Suprapubic skin (tissue), 4 donors: ENCODE data around the gene CHST9. TPM values are rescaled to one million over a fixed set of nuclear protein-coding genes. Genes with fewer than 3 reads are reported as not detected.

Experiments
- DNase-seq, 2 donors: peaks; one replicate each; pipeline ENCODE4 v3.0.0-alpha.2; 2019; ENCODE audit warnings: low spot score in 2 of 2
- H3K27ac ChIP-seq: fragments of 200-600 bp; sonication (generic); one replicate; pipeline ENCODE4 v1.5.1; 2019
- H3K27me3 ChIP-seq: fragments of 200-600 bp; sonication (generic); one replicate; pipeline ENCODE4 v1.5.1; 2019
- H3K36me3 ChIP-seq: fragments of 200-600 bp; sonication (generic); one replicate; pipeline ENCODE4 v1.5.1; 2019
- H3K4me1 ChIP-seq: fragments of 200-600 bp; sonication (generic); one replicate; pipeline ENCODE4 v1.5.1; 2019
- H3K4me3 ChIP-seq: fragments of 200-600 bp; sonication (generic); one replicate; pipeline ENCODE4 v1.5.1; 2019; ENCODE audit warnings: mild to moderate bottlenecking
- H3K9me3 ChIP-seq: fragments of 200-600 bp; sonication (generic); one replicate; pipeline ENCODE4 v1.5.1; 2019
- CTCF ChIP-seq, 2 donors: fragments of 200-600 bp in 1 of 2; fragments of 450-650 bp in 1 of 2; sonication (generic) in 1 of 2; IDR thresholded peaks; one replicate each; pipeline ENCODE4 v1.5.1; 2016 to 2019; ENCODE audit warnings: antibody characterized with exemption in 2 of 2, mild to moderate bottlenecking in 1 of 2, moderate library complexity in 1 of 2
- EP300 ChIP-seq: sonication (generic); formaldehyde crosslinking; IDR thresholded peaks from one replicate; pipeline ENCODE4 v1.6.1; 2017; ENCODE audit warnings: antibody characterized with exemption
- POLR2A ChIP-seq, 2 donors: fragments of 450-650 bp; IDR thresholded peaks; one replicate each; pipeline ENCODE4 v1.6.1; 2017; ENCODE audit warnings: antibody characterized with exemption in 2 of 2, mild to moderate bottlenecking in 2 of 2, moderate library complexity in 2 of 2
- POLR2AphosphoS5 ChIP-seq, 3 donors: sonication (generic); formaldehyde crosslinking; IDR thresholded peaks; one replicate each; pipeline ENCODE4 v1.6.1; 2017; ENCODE audit warnings: antibody characterized with exemption in 3 of 3
- WGBS: methylation state at CpG from one replicate; pipeline ENCODE4 v1.1.5; 2018; 5-methylcytosine and 5-hydroxymethylcytosine counted together
- total RNA-seq, 4 donors: library from RNA; depleted of rRNA; stranded (reverse); fragments of >200 nt; gene quantifications; one replicate each; pipeline ENCODE4 v1.1.0, GENCODE V29; 2016

The CHST9 gene
- total RNA-seq, 4 donors from 2014 or later = 0.08 to 2.0 (median 0.33) TPM

- H3K4me1 ChIP-seq = no peaks in the 10 kb centered on the region
- no peak overlapping the region for H3K27ac ChIP-seq
- DNase-seq = no peak
- whole genome bisulfite sequencing = 87% methylated on average over 6 of the region's 6 CpGs
- TF ChIP-seq POLR2A (IDR thresholded peaks at IDR 0.05) (no peak), CTCF (IDR thresholded peaks at IDR 0.05) (no peak), EP300 (no peak), POLR2AphosphoS5 (IDR thresholded peaks at IDR 0.05) (no peak)
- no peaks in the 10 kb centered on the region for H3K27me3 ChIP-seq
- H3K36me3 ChIP-seq = no peaks in the 10 kb centered on the region
- H3K9me3 ChIP-seq = no peaks in the 10 kb centered on the region
- no peak overlapping the region for H3K4me3 ChIP-seq
Observed at GRCh38 chr18:26993568-26993967, 191.5 kb downstream of the CHST9 start.

- DNase-seq = no peak
- Histone ChIP-seq H3K36me3 (no peaks in the 10 kb centered on the region), H3K27me3 (no peaks in the 10 kb centered on the region), H3K4me1 (no peaks in the 10 kb centered on the region), H3K9me3 (no peaks in the 10 kb centered on the region), H3K4me3 (no peak overlapping the region), H3K27ac (no peak overlapping the region)
- TF ChIP-seq POLR2AphosphoS5 (IDR thresholded peaks at IDR 0.05) (no peak), CTCF (IDR thresholded peaks at IDR 0.05) (no peak), POLR2A (IDR thresholded peaks at IDR 0.05) (no peak), EP300 (no peak)
- 77% methylated on average over 2 of the region's 2 CpGs for WGBS
Observed at GRCh38 chr18:26992926-26993325, 192.2 kb downstream of the CHST9 start.

- Histone ChIP-seq H3K27me3 (no peaks in the 10 kb centered on the region), H3K4me3 (no peak overlapping the region), H3K36me3 (no peaks in the 10 kb centered on the region), H3K9me3 (no peaks in the 10 kb centered on the region), H3K27ac (no peak overlapping the region), H3K4me1 (no peaks in the 10 kb centered on the region)
- TF ChIP-seq CTCF (IDR thresholded peaks at IDR 0.05) = no peak
- TF ChIP-seq POLR2AphosphoS5 (IDR thresholded peaks at IDR 0.05) = no peak
- no peak for TF ChIP-seq EP300
- no peak for TF ChIP-seq POLR2A (IDR thresholded peaks at IDR 0.05)
- DNase-seq = no peak
Observed at GRCh38 chr18:26989842-26990241, 195.3 kb downstream of the CHST9 start.

GRCh38 chr18:26981360-26982082 is 203.6 kb downstream of the CHST9 start:
- H3K36me3 ChIP-seq = no peaks in the 10 kb centered on the region
- H3K27ac ChIP-seq = no peak overlapping the region
- TF ChIP-seq CTCF (IDR thresholded peaks at IDR 0.05) (no peak), POLR2AphosphoS5 (IDR thresholded peaks at IDR 0.05) (no peak), EP300 (no peak), POLR2A (IDR thresholded peaks at IDR 0.05) (no peak)
- no peaks in the 10 kb centered on the region for H3K4me1 ChIP-seq
- no peaks in the 10 kb centered on the region for H3K9me3 ChIP-seq
- no peak for DNase-seq
- H3K4me3 ChIP-seq = no peak overlapping the region
- H3K27me3 ChIP-seq = no peaks in the 10 kb centered on the region
- WGBS = 35% methylated on average over 6 of the region's 6 CpGs

- Histone ChIP-seq H3K27ac (no peak overlapping the region), H3K36me3 (no peaks in the 10 kb centered on the region), H3K27me3 (no peaks in the 10 kb centered on the region), H3K4me3 (no peak overlapping the region), H3K9me3 (no peaks in the 10 kb centered on the region), H3K4me1 (no peaks in the 10 kb centered on the region)
- DNase-seq = no peak
- WGBS = 77% methylated on average over 4 of the region's 4 CpGs
- TF ChIP-seq CTCF (IDR thresholded peaks at IDR 0.05) = no peak
- no peak for TF ChIP-seq EP300
- no peak for TF ChIP-seq POLR2A (IDR thresholded peaks at IDR 0.05)
- TF ChIP-seq POLR2AphosphoS5 (IDR thresholded peaks at IDR 0.05) = no peak
Observed at GRCh38 chr18:26978812-26979341, 206.2 kb downstream of the CHST9 start.
